NCI-H1048 (cell line): Measurements from ENCODE around the gene JARID2.

Source experiments
- DNase-seq: peaks from one replicate; lab custom pipeline; 2025; lab: John Stamatoyannopoulos, UW

The JARID2 gene

DNA sequence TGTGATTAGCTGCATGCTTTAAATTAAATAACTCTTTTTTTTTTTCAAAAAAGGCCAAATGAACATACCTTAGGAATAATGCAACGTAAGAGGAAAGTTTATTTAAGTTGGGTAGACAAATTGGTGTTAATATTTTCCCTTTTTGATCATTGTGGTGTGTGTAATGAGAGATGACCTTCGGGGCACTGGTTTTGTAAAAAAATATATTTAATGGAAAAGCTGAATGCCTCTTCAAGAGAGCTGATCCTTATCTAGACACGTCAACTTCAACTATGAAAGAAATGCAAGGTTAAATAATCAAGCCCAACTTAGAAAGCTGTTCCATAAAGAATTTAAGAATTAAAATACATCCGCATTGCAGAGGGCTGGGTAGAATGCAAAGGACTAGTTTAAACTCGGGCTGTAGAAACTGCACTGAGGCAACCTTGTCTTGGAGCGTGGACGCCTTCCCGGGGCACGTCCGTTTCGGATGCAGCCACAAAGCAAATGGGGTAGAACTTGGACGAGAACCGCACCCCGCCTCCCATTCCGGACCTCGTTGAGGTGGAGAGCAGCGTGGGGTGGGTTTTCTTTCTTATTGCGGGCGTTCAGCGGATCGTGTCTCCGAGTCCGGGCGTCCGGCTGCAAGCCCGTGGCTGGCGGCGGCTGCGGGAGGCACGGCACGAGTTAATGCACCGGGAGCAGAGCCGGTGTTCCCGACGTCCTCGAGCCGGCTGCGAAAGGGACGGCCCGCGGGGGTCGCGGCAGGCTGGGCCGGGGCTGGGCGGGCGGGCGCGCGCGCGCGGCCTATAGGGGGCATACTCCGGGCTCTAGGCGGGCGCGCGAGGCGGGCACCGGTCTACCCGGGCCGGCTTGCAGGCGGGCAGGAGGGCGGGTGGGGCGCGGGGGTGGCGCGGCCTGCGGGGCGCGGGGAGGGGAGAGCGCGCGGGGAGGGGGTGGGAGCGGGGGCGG, 1.9 kb downstream of the JARID2 start:
- no peak for DNase-seq

DNA sequence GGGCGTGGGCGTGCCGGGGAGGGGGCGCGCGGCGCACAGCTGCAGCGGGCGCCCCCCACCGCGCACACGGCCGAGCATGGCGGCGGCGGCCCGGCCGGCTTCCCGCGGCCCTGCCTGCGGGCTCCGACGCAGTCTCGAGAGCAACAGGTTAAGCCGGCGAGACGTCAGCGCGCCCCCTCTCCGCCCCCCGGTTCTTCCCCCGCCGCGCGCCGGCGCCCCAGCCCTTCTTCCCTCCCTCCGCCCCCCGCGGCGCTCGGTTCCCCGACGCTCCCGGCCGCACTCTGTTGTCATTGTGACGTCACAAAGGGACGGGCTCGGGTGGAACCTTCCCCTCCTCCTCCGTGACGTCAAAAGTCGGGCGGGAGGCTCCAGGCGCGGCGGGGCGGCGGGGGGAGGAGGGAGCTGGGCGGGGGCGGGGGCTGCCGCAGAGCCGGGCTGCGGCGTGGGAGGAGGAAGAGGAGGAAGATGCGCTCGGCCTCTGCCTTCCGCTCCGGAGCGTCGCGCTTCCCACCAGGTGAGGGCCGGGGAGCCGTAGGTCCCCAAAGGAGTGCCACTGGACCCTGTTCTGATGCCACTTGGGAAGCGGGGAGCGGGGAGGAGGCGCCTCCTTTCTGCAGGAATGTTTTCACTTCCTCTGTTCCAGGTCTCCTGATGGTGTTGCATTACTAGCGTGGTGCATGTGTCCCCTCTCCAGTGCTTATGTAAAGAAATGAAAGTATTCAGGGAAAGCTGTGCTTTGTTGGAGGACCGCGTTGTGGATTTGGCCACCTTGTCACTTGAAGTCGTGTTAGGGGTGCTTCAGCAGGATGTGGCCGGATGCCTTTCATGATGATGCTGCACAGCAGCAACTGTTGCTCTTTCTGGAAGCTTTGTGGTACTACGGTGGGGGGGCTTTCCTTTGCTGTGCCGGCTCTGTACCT, 2.8 kb downstream of the JARID2 start:
- DNase-seq = peak; percentile 80

DNA sequence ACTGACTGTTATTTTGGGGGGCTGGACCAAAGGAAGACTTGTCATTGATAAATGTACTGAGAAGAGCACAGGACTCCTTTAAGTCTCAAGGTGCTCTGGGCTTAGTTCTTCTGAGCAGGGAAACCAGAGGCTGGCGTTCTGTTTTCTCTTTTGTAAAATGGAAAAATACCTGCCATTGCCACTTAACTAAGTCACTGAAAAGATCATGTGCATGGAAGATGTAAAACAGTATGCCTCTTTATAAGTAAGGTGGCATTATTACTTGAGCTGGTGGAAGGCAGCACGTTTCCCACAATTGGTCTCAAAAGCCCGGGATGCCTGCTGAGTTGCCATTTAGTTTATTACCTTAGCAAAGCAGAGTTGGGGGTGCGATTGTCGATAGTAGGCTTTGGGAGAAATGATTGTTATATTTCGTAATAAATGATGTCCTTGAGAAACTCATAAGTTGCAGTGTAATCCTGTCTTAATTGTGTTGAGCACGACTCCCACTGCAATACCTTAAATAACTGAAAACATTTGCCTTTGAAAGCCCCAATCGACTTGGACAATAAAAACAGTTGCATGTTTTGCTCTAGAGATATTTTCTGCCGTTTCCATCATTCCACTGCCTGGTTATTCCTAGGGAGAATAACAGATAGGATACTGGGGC, 3.6 kb downstream of the JARID2 start:
- no peak for DNase-seq

DNA sequence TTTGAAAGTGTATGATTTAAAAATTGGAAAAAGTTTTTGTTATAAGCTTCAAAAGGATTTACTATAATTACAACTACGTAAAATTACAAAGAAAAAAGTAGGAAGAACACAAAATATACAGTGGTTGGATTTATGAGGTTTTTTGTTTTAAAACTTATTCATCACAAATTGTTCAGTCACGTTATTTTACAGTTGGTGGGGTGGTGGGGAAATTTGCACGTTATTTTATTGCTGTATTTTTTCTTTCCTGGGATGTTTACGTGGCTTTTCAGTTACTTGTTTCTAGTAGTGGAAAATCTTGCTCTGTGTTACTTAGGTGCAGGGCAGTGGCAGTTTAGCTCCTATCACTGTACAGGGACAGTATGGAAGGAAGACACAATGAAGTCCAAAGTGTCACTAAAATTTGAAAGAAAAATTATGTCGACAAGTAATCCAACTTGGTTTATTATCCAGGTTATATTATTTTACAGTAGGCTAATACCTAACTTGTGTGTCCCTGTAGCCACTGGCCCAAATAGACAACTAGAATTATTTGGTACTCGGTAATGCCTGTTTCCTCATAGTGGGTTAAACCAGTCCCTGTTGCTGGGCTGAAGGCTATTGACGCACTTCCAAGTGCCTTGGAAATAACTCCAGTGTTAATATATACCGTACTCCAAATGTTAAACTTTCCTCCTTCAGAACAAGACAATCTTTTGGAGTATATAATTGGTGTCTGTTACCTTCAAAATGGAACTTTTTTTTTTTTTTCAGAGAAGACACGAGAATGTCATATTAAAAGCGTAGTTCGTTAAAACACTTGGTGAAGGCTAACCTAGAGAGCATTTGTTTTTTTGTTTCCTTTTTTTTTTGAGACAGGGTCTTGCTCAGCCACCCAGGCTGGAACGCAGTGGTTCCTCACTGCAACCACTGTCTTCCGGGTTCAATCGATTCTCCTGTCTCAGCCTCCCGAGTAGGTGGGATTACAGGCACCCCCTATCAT, 4.6 kb downstream of the JARID2 start:
- DNase-seq = no peak

DNA sequence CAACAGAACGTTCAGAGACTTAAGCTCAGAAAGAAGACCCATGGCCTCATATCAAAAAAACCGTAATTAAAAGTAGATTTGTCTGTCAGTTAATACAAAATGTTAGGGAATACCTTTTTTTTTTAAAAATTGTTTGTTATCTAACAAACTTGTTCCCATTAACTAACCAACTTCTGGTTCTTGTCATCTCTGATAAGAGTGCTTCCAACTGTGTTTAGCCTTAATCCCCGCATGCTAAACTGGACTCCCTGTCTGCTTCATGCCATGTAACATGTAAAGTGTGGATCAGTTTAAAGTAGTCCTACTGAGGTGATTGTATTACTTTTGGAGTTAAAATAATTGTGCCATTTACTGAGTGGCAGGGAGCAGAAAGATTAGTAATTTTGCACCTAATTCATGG, 6.3 kb downstream of the JARID2 start:
- DNase-seq = no peak

DNA sequence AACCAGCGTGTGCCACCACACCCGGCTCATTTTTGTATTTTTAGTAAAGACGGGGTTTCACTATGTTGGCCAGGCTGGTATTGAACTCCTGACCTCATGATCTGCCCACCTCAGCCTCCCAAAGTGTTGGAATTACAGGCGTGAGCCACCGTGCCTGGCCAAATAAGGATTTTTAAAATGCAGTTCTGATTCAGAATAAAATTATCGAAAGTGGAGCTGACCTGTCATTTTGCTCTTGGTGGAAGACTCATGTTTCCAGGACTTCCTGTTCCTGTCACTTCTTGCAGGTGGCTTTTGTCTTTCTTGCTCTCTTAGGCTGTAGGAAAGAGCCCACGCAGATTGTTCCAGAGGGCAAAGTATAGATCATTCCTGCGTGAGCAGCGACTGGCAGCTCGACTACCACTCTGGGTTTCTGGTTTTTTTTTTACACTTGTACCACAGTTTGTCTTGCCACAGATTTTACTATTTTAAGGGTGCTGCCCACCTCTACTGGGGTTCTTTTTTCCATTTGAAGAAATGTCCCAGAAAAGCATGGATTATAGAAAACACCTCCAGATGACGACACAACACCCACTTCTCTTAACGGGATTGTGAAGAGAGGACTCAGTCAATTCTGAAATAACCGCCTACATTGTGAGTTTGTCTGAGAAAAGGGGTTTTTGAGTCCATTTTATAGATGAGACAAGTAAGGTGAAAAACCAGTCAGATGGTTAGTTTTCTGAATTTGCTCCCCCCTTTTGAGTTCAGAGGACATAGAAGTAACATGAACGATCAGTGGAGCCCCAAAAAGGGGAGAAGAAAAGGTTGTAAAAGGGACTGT, 7.5 kb downstream of the JARID2 start:
- no peak for DNase-seq

DNA sequence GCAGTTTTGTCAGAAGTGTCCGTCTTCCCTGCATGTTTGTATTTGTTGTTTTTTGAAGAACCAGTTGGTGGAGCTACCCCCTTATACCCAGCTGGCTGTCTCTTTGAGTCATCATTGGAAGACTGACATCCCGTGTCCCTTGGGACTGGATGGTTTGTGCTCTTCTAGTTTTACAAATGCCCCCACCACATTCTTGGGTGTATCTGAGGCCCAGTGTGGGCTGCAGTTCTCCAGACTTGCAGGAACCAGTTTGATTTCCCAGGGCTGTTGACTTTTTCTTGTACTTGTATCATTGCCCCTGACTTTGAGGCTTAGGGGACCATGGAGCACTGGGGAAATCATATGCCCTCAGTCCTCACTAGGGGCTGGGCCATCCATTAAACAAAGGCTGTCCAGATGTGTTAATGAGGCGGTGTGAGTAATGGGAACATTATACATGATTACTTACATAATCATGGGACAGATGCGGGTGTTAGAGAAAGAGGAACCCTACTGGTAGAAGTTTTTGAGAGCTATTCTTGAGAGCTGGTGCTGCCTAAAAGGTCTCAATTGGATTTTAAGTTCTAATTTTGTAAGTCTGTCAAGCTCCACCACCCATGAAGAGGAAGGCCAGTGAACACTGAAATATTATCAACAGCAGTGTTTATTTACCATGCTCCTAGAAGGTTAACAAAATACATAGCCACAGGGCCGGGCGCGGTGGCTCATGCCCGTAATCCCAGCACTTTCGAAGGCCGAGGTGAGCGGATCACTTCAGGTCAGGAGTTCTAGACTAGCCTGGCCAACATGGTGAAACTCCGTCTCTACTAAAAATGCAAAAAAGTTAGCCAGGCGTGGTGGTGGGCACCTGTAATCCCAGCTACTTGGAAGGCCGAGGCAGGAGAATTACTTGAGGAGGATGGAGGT, 8.5 kb downstream of the JARID2 start:
- DNase-seq = no peak

DNA sequence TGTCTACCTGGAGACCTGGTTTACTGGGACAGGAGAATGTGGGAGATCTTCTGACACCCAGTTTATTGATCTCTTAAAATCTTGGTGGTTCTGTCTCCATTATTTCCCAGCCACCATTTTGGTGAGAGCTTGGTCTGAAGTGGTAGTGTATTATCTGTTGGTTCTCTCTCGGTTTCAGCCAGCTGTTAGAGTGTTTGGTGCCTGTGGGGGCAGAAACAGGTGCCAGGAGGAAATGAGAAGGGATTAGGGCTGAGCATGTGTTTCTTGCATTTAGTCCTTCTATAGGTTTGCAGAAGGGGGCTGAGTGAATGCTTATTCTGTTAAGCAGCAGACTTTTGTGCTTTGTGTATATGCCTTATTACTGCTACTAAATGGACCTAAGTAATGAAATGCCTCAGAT, 9.6 kb downstream of the JARID2 start:
- no peak for DNase-seq

DNA sequence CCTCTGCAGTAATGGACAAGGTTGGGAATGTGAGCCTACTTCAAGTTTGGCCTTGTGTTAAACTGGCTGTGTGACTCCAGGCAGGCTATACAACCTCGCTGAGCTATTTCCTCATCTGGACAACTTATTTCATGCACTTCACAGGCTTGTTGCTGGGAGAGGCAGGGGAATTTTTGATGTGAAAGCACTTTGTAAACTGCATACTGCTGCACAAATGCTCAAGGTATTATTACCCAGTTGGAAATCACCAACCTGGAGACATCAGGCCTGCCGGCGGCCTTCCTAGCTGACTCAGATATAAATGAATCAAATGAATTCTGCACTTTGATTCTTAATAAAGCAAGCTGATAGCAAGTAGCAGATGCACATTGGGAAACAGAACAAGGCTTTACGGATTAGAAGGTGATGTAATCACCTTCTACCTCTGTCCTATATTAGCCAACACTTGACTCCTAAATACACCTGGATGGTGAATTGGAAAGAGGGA, 10.1 kb downstream of the JARID2 start:
- no peak for DNase-seq

DNA sequence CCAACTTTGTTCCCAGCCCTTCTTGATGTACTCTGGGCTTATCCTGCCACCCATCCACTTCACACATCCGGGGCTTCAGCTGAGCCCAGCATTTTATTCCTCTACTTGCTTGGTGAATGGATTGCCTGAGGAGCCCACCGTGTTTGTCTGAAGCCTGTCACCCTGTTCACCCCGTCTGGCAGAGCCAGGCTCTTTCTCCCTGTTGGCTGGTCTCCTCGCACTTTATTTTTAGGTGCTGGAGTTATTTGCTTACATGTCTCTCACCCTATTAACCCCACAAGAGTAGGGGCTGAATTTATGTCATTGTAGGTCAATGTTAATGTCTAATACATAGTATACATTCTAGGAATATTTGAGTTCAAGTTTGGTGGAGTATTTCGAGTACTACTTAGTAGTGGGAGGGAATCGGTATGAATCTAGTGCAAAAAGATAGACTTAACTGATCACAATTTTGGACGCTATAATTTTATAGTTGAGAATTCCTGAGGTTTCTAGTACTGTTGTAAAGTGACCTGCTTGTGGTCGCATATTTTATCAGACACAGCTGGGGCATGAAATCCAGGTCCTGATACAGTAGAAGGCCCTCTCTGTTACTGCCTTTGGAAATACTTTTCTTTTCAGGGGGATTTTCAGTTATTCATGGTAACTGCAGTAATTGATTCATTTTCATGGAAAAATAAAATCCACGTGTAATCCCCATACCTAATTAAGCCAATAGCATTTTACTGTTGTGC, 10.8 kb downstream of the JARID2 start:
- no peak for DNase-seq

DNA sequence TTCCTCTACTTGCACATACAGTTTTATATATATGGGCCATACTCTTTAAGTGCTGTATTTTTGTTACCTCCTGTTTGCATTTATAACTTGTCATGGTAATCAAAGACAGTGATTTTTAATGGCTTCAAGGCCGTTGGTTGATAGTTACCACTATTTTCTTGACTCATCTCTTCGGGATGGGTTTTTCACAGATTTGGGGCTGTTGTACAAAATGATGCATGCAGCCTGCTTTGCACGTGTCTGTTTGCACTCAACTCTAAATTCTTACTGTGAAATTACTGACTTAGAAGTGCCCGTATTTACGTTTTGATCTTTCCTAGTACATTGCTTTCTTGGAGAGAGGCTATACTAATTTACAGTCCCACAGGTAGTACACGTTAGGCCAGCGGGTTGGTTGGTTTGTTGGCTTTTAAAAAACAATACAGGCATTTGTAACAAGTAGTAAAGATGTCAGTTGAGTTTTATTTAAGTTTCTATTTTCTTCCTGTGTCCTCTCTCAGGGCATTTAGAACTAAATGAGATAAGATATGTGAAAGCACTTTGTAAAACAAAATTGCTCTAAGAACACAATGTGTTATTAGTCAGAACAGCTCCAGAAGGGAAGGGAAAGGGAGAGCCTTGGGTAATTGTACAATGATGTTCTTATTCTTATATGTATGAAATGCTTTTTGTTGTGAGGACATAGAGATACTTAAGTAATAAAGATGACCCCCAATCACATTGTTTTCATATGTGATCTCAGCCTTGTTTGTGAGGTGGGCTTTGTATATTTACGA, 11.7 kb downstream of the JARID2 start:
- no peak for DNase-seq

DNA sequence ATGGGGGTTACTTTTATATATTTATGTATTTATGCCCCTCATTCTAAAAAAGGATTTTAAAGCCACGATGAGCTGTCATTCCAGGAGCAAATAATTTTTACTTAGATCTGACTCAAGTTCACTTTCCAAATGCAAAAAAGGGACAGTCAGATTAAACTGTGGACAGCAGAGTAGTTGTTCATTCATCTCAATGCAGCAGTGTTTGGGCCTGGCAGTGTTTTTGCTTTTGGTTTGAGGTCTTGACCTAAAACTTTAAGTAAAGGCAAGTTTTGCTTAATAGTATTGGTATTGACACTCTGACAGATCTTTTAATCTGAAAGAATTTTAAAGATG, 13.9 kb downstream of the JARID2 start:
- DNase-seq = no peak

DNA sequence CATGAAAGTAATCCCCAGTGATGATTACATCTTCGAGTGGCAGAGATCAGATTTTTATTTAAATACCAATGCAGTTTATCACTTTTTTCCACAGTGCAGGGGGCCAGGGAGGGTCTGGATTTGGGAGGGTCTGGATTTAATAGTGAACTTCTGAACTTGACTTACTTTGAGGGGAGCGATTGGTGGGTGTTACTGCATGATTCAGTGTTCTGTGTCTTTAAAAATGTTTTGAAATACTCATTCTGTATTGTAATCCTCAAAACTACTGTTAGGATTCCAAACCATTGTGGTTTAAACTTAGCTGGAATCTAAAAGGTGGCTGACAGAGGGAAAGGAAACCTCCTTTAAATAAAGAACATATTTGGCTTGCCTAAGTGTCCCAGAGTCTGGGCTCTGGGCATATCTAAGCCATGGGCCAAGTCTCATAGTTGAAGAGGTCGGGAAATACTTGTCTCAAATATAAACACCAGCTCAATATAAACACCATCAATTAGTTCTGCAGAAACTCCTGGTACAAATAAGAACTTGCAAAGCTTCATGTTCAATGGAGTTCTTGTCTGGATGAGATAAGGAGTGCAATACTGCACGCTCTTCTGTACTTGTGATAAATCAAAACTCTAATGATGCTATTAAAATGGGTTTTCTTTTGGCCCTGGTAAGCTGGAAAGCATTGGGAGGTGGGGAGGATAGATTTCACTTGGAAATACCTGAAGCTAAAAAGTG, 14.4 kb downstream of the JARID2 start:
- DNase-seq = no peak

DNA sequence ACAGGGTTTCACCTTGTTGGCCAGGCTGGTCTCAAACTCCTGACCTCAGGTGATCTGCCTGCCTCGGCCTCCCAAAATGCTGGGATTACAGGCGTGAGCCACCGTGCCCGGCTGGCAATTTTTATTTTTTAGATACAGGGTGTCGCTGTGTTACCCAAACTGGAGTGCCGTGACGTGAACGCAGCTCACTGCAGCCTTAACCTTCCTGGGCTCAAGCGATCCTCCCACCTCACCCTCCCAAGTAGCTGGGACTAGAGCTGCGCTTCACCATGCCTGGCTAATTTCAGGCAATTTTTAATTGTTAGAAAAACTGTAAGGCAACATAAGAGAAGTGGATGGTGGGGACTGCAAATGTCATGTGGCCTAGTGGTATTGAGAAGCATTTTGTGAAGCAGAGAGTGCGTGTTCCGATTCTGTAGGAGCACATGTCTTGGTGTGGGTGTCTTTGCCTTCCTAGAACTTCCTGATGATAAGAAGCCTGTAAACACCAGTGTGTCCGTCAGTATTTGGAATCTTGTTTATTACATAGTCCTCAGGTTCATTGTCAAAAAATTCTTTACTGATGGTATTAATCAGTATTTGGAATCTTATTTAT, 18.0 kb downstream of the JARID2 start:
- no peak for DNase-seq

DNA sequence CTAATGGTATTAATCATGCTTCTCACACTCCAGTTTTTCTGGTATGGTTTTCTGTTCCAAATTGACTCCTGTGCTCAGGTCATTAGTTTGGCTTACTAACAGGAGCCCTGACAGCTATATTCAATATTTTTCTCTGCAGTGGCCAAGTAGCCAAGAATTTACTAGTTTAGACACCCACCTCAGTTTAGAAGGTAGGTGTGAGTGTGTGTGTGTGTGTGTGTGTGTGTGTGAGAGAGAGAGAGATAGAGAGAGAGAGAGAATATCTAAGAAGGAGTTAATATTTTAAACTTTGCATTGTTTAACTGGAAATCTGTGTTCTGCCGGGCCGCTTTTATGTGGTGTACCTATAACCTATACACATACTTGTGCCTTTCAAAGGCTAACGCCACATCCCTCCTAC, 18.5 kb downstream of the JARID2 start:
- DNase-seq = no peak

DNA sequence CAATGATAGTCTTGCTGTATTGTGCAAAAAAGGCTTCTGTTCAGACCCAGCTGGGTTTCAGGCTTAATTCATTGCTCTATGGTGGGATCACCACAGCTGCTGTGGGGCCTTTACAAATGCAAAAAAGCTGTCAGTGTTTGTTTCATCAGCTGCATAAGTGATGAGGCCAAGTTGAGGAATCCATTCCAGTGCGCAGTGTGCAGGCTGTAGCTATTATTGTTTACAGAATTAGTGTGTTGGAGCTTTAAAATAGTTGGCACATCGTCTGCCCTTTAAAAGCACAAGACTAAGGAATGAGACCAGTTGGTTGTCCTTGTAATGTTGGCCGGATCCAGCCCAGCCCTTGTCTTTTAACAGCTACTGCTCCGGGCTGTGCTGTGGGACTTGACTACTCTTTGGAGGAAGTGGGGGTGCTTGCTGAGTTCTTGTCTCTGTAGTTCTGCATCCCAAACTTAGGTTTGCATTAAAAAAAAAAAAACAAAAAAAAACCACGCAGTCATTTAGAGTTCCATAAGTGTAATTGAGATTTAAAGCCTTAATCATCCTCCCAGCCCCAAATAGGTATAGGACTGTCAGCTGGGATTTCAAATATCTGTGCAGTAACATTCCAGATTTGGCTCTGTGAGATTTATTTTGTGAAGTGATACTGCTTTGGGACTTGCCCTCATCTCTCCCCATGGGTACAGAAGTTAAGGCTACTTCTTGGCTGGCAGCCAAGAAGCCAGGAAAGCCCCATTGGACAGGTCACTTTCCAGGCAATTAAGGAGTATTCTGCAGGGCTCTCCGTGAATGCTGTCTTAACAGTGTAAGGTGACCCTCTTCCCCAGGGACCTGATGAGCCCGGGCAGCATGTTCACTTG, 19.3 kb downstream of the JARID2 start:
- no peak for DNase-seq
